Stomach smooth muscle (tissue), 2 donors: Measurements from ENCODE around the gene SESN3.
"Not testable (repeated sequence)": the region's sequence is repeated elsewhere in the genome, so short reads cannot be mapped to it uniquely, and the experiment has no call there.

Experiments used
- H3K27ac ChIP-seq: one replicate; pipeline ENCODE4 v1.7.0; 2013; ENCODE audit warnings: mild to moderate bottlenecking, low read length, inconsistent platforms
- H3K27me3 ChIP-seq, 2 donors: one replicate each; pipeline ENCODE4 v1.7.0; 2013; ENCODE audit warnings: low read length in 2 of 2; ENCODE audit not compliant: insufficient read depth in 2 of 2, control insufficient read depth in 1 of 2
- H3K36me3 ChIP-seq, 2 donors: one replicate each; pipeline ENCODE4 v1.7.0; 2013; ENCODE audit warnings: low read length in 2 of 2; ENCODE audit not compliant: control insufficient read depth in 2 of 2, insufficient read depth in 2 of 2
- H3K4me1 ChIP-seq: one replicate; pipeline ENCODE4 v1.7.0; 2013; ENCODE audit warnings: low read length; ENCODE audit not compliant: control insufficient read depth, insufficient read depth
- H3K4me3 ChIP-seq, 2 donors: one replicate each; pipeline ENCODE4 v1.7.0; 2013; ENCODE audit warnings: low read length in 2 of 2
- H3K9ac ChIP-seq, 2 donors: one replicate each; pipeline ENCODE4 v1.7.0; 2013; ENCODE audit warnings: low read length in 2 of 2, mild to moderate bottlenecking in 1 of 2
- H3K9me3 ChIP-seq, 2 donors: one replicate each; pipeline ENCODE4 v1.7.0; 2013; ENCODE audit warnings: low read length in 2 of 2; ENCODE audit not compliant: control insufficient read depth in 2 of 2
- donor health status: healthy.
- donor health status: Pancreatic carcinoma.

SESN3 gene

GRCh38 chr11:95212609-95213008, 18.4 kb downstream of the SESN3 start:
- Histone ChIP-seq H3K27me3 (no peaks in the 10 kb centered on the region), H3K27ac (no peak overlapping the region), H3K9me3 (no peaks in the 10 kb centered on the region), H3K4me3 (no peak overlapping the region), H3K9ac (no peak overlapping the region), H3K4me1 (peaks cover 2% of the 10 kb centered on the region), H3K36me3 (no peaks in the 10 kb centered on the region)

- H3K36me3 ChIP-seq, result not testable (repeated sequence)
Measured at GRCh38 chr11:95209535-95209934, 21.5 kb downstream of the SESN3 start.

GRCh38 chr11:95200781-95201457, 30.1 kb downstream of the SESN3 start:
- H3K4me1 ChIP-seq, result no peaks in the 10 kb centered on the region
- H3K27ac ChIP-seq, result no peak overlapping the region
- no peak overlapping the region for H3K9ac ChIP-seq
- H3K9me3 ChIP-seq, result no peaks in the 10 kb centered on the region
- H3K27me3 ChIP-seq, result no peaks in the 10 kb centered on the region
- H3K36me3 ChIP-seq, result no peaks in the 10 kb centered on the region
- no peak overlapping the region for H3K4me3 ChIP-seq

More at GRCh38 chr11:95209535-95209934, 21.5 kb downstream of the SESN3 start:
- H3K27me3 ChIP-seq, H3K27ac ChIP-seq, H3K9me3 ChIP-seq, H3K9ac ChIP-seq, H3K4me3 ChIP-seq, H3K4me1 ChIP-seq: not testable (repeated sequence)

- no peaks in the 10 kb centered on the region for H3K27me3 ChIP-seq
- H3K4me3 ChIP-seq, result no peak overlapping the region
- no peak overlapping the region for H3K27ac ChIP-seq
- H3K9ac ChIP-seq, result no peak overlapping the region
- H3K36me3 ChIP-seq, result peaks cover 0 to 6% of the 10 kb centered on the region in 2 donors
- no peaks in the 10 kb centered on the region for H3K9me3 ChIP-seq
- H3K4me1 ChIP-seq, result no peaks in the 10 kb centered on the region
Measured at GRCh38 chr11:95195831-95196230, 35.2 kb downstream of the SESN3 start.

DNA sequence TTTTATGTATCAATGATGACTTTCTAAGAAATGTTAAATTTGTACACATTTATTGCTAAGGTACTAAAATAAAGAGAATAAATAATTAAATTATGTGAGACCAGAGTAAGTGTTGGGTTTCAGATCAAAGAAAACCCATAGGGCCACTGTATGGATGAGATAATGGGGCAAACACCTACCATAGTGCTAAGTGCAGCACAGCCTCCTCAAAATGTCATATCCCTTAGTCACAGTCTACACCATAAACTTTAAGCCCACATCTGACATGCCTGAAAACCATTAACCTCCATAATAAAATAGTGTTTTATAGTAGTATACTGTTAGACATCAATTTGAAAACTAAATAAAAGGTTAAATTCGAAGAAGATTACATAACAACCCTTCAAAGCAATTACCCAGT, 37.5 kb downstream of the SESN3 start:
- Histone ChIP-seq H3K4me3 (no peak overlapping the region), H3K4me1 (no peaks in the 10 kb centered on the region), H3K9ac (no peak overlapping the region), H3K27me3 (no peaks in the 10 kb centered on the region), H3K27ac (no peak overlapping the region), H3K9me3 (no peaks in the 10 kb centered on the region), H3K36me3 (peaks cover 2 to 6% of the 10 kb centered on the region in 2 donors)

DNA sequence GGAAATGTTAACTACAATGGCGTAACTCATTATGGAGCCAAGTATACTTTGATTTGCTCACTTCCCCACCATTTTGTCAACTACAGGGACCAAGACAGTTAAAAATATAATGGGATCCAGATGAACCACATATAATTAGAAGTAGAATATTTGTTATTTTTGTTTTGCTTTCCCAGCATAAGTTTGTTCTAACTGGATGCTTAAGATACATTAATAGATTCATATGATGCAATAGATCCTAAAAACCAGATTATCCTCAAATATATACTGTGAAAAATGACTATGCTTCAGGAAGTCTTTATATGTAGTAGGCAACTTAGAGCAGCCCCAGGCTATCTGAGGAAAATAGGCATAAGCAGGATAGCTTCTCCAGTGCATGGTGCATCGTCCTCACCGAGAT, 38.3 kb downstream of the SESN3 start:
- Histone ChIP-seq H3K9ac (no peak overlapping the region), H3K27me3 (no peaks in the 10 kb centered on the region), H3K36me3 (peaks cover 2 to 6% of the 10 kb centered on the region in 2 donors), H3K4me1 (no peaks in the 10 kb centered on the region), H3K27ac (no peak overlapping the region), H3K4me3 (no peak overlapping the region), H3K9me3 (no peaks in the 10 kb centered on the region)

- Histone ChIP-seq H3K36me3 (peaks cover 2 to 11% of the 10 kb centered on the region in 2 donors), H3K4me1 (no peaks in the 10 kb centered on the region), H3K9me3 (no peaks in the 10 kb centered on the region), H3K4me3 (no peak overlapping the region), H3K9ac (no peak overlapping the region), H3K27me3 (no peaks in the 10 kb centered on the region), H3K27ac (no peak overlapping the region)
Measured at GRCh38 chr11:95187723-95188122, 43.3 kb downstream of the SESN3 start.

DNA sequence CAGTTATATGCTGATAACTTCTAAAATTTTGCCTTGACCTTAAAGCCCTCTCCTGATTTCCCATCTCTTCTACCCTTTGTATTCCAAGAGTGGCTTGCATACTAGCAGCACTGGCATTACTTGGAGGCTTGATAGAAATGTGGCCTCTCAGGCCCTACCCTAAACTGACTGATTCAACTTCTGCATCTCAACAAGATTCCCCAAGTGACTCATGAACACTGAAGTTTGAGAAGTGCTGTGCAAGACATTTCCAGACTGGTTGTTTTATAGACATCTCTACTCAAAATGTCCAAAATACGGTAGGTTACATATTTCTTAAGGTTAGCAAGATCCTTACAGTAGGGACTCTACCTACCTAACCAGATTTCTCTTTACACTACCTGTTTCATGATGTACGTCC, 48.6 kb downstream of the SESN3 start:
- Histone ChIP-seq H3K9me3 (no peaks in the 10 kb centered on the region), H3K4me1 (no peaks in the 10 kb centered on the region), H3K9ac (no peak overlapping the region), H3K27me3 (no peaks in the 10 kb centered on the region), H3K4me3 (no peak overlapping the region), H3K27ac (no peak overlapping the region), H3K36me3 (peaks cover 7 to 18% of the 10 kb centered on the region in 2 donors)

- Histone ChIP-seq H3K27me3 (no peaks in the 10 kb centered on the region), H3K9ac (no peak overlapping the region), H3K4me1 (no peaks in the 10 kb centered on the region), H3K27ac (no peak overlapping the region), H3K4me3 (no peak overlapping the region), H3K9me3 (no peaks in the 10 kb centered on the region), H3K36me3 (peaks cover 9 to 19% of the 10 kb centered on the region in 2 donors)
Measured at GRCh38 chr11:95175818-95176380, 55.1 kb downstream of the SESN3 start.

DNA sequence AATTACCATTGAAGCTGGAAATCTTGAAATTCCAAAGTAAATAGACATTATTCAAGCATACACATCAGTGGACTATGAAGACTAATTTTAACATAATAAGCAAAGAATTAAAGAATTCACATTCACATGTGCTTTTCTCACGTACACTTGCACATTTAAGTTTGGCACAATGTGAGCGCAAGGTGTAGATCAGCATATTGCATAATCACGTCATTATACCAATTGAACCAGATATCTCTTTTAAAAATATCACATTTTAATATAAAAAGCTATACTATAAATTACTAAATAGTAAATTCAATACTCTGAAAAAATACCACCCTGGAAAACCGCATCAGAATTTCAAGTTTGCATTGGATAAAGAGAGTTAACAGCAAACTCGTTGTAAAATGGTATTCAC, 60.7 kb downstream of the SESN3 start:
- Histone ChIP-seq H3K27ac (no peak overlapping the region), H3K9ac (no peak overlapping the region), H3K4me3 (no peak overlapping the region), H3K4me1 (no peaks in the 10 kb centered on the region), H3K36me3 (peaks cover 2% of the 10 kb centered on the region in 2 donors), H3K27me3 (no peaks in the 10 kb centered on the region), H3K9me3 (no peaks in the 10 kb centered on the region)

GRCh38 chr11:95166781-95167180, 64.2 kb downstream of the SESN3 start:
- H3K4me1 ChIP-seq, result no peaks in the 10 kb centered on the region
- H3K4me3 ChIP-seq, result no peak overlapping the region
- H3K27ac ChIP-seq, result no peak overlapping the region
- no peaks in the 10 kb centered on the region for H3K27me3 ChIP-seq
- no peak overlapping the region for H3K9ac ChIP-seq
- no peaks in the 10 kb centered on the region for H3K36me3 ChIP-seq
- H3K9me3 ChIP-seq, result no peaks in the 10 kb centered on the region
